Kidney capillary endothelial cell (primary cell): ENCODE data around the gene CPVL.

Experiments
- DNase-seq: peaks from one replicate; pipeline ENCODE4 v3.0.0-alpha.2; 2018; ENCODE audit warnings: low spot score

CPVL gene

GRCh38 chr7:29146057-29146706, at the start of gene CPVL:
Gene CPVL (minus strand): TSS chr7:29146537. CDS start chr7:29121061, 25,476 bp downstream.
- DNase-seq = no peak

GRCh38 chr7:29194594-29195427, 48.5 kb upstream of the CPVL start, which contains the start of gene CHN2:
Gene CHN2 (plus strand): TSS chr7:29194775.
- peak; percentile 50 for DNase-seq

- DNase-seq = no peak
Observed at GRCh38 chr7:29194206-29194593, 47.9 kb upstream of the CPVL start.

- no peak for DNase-seq
Observed at GRCh38 chr7:29193316-29194205, 47.2 kb upstream of the CPVL start.

GRCh38 chr7:29192811-29193210, 46.5 kb upstream of the CPVL start:
- DNase-seq = no peak

GRCh38 chr7:29192323-29192722, 46.0 kb upstream of the CPVL start:
- DNase-seq = no peak

GRCh38 chr7:29190349-29191045, 44.2 kb upstream of the CPVL start:
- DNase-seq = no peak

- no peak for DNase-seq
Observed at GRCh38 chr7:29189743-29190201, 43.4 kb upstream of the CPVL start.

GRCh38 chr7:29185613-29186012, 39.3 kb upstream of the CPVL start:
- no peak for DNase-seq

- no peak for DNase-seq
Observed at GRCh38 chr7:29184599-29184998, 38.3 kb upstream of the CPVL start.

GRCh38 chr7:29179115-29179514, 32.8 kb upstream of the CPVL start:
- DNase-seq = no peak

- peak; percentile 99 for DNase-seq
Observed at GRCh38 chr7:29177963-29178600, 31.7 kb upstream of the CPVL start.

- no peak for DNase-seq
Observed at GRCh38 chr7:29173458-29173857, 27.1 kb upstream of the CPVL start.

GRCh38 chr7:29170781-29171180, 24.4 kb upstream of the CPVL start:
- DNase-seq = no peak

GRCh38 chr7:29167721-29168120, 21.4 kb upstream of the CPVL start:
- no peak for DNase-seq

- DNase-seq = no peak
Observed at GRCh38 chr7:29163854-29164253, 17.5 kb upstream of the CPVL start.

- no peak for DNase-seq
Observed at GRCh38 chr7:29162577-29162976, 16.2 kb upstream of the CPVL start.

GRCh38 chr7:29161231-29161630, 14.9 kb upstream of the CPVL start:
- DNase-seq = no peak

- DNase-seq = no peak
Observed at GRCh38 chr7:29160080-29160479, 13.7 kb upstream of the CPVL start.

- no peak for DNase-seq
Observed at GRCh38 chr7:29158795-29159423, 12.6 kb upstream of the CPVL start.
